ENCODE measurements around the gene ACOT2.
"Not testable (repeated sequence)": the region's sequence is repeated elsewhere in the genome, so short reads cannot be mapped to it uniquely, and the experiment has no call there.

ACOT2 gene

GRCh38 chr14:73567951-73568885 lies 795 bp upstream of the ACOT2 start:
- DNase-seq (ENCODE audit: low read depth): peak; percentile 23

- not testable (repeated sequence) for DNase-seq (ENCODE audit: low read depth)
These were observed 178 bp upstream of the ACOT2 start for GRCh38 chr14:73568886-73569184.

- not testable (repeated sequence) for DNase-seq (ENCODE audit: low read depth)
These were observed 1.9 kb downstream of the ACOT2 start for GRCh38 chr14:73570913-73571312.

GRCh38 chr14:73573034-73573433 lies 4.0 kb downstream of the ACOT2 start:
- DNase-seq (ENCODE audit: low read depth): not testable (repeated sequence)

GRCh38 chr14:73573740-73574139 lies 4.7 kb downstream of the ACOT2 start:
- DNase-seq (ENCODE audit: low read depth): not testable (repeated sequence)

GRCh38 chr14:73574251-73574650 lies 5.2 kb downstream of the ACOT2 start:
- not testable (repeated sequence) for DNase-seq (ENCODE audit: low read depth)

- no peak for DNase-seq (ENCODE audit: low read depth)
These were observed 7.4 kb downstream of the ACOT2 start for GRCh38 chr14:73576391-73576790.

- not testable (repeated sequence) for DNase-seq (ENCODE audit: low read depth)
These were observed 8.2 kb downstream of the ACOT2 start for GRCh38 chr14:73577214-73577613.

- not testable (repeated sequence) for DNase-seq (ENCODE audit: low read depth)
These were observed 13.3 kb downstream of the ACOT2 start for GRCh38 chr14:73582102-73582979.

GRCh38 chr14:73588695-73589094 lies 19.7 kb downstream of the ACOT2 start:
- no peak for DNase-seq (ENCODE audit: low read depth)

GRCh38 chr14:73589116-73589515 lies 20.1 kb downstream of the ACOT2 start:
- DNase-seq (ENCODE audit: low read depth): no peak

GRCh38 chr14:73590673-73591004 lies 21.6 kb downstream of the ACOT2 start:
- not testable (repeated sequence) for DNase-seq (ENCODE audit: low read depth)

GRCh38 chr14:73591690-73592449 lies 22.9 kb downstream of the ACOT2 start, which contains the start of gene ACOT4:
TSS of gene ACOT4 (plus strand) at chr14:73591873. CDS start at chr14:73591960, 87 bp downstream.
- DNase-seq (ENCODE audit: low read depth): no peak

- no peak for DNase-seq (ENCODE audit: low read depth)
These were observed 25.5 kb downstream of the ACOT2 start for GRCh38 chr14:73594491-73594890.

GRCh38 chr14:73599499-73599898 lies 30.5 kb downstream of the ACOT2 start:
- DNase-seq (ENCODE audit: low read depth): no peak

GRCh38 chr14:73602994-73603393 lies 34.0 kb downstream of the ACOT2 start:
- DNase-seq (ENCODE audit: low read depth): no peak

- no peak for DNase-seq (ENCODE audit: low read depth)
These were observed 37.3 kb downstream of the ACOT2 start for GRCh38 chr14:73606271-73606670.

GRCh38 chr14:73607241-73607640 lies 38.2 kb downstream of the ACOT2 start:
- DNase-seq (ENCODE audit: low read depth): no peak

GRCh38 chr14:73610687-73611086 lies 41.7 kb downstream of the ACOT2 start:
- DNase-seq (ENCODE audit: low read depth): no peak

GRCh38 chr14:73612339-73613045 lies 43.5 kb downstream of the ACOT2 start, which contains the start of gene ACOT6:
TSS of gene ACOT6 (plus strand) at chr14:73612517. CDS start at chr14:73612572, 55 bp downstream.
- peak; percentile 40 for DNase-seq (ENCODE audit: low read depth)

GRCh38 chr14:73613046-73613383 lies 44.0 kb downstream of the ACOT2 start:
- no peak for DNase-seq (ENCODE audit: low read depth)

All from stromal cell of bone marrow (primary cell).